ENCODE measurements around the gene VASP. TPM values are rescaled to one million over a fixed set of nuclear protein-coding genes. Genes with fewer than 3 reads are reported as not detected.

Gene VASP
- polyA plus RNA-seq, 1 donor from 2014 or later = 6.1 TPM

GRCh38 chr19:45483033-45483432 lies 24.2 kb upstream of the VASP start:
- Histone ChIP-seq H3K9me2 (ENCODE audit: insufficient read depth, low read length) (no peaks in the 10 kb centered on the region), H3K79me2 (replicated peaks; ENCODE audit: insufficient read depth, low read length) (no peaks in the 10 kb centered on the region), H2AFZ (ENCODE audit: low read depth, low read length) (no peak overlapping the region)

DNA sequence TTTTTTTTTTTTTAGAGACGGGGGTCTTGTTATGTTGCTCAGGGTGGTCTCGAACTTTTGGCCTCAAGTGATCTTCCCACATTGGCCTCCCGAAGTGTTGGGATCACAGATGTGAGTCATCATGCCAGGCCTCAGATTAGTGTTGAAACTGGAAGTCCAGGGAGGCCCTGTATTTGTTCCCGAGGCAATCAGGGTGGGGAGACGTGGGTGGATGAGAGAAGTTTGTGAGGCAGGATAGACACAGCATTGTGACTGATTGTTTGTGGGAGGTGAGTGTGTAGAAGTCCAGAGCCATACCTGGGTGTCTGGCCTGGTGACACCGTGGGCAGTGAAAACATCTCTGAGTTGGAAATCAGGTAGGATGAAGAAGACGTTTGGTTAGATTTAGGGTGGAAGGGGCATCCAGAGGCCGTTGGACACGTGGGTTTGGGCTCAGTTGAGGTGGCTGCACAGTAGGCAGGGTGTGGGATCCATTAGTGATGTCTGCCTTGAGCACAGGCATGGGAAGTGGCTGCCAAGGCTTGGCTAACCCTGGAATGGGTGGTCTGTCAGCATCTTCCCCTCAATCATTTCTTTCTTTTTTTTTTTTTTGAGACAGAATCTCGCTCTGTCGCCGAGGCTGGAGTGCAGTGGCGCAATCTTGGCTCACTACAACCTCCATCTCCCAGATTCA lies 22.9 kb upstream of the VASP start:
- no peak overlapping the region for H3K27ac ChIP-seq (ENCODE audit: low read length)
- H3K9me2 ChIP-seq (ENCODE audit: insufficient read depth, low read length) = no peaks in the 10 kb centered on the region

More at GRCh38 chr19:45483033-45483432, 24.2 kb upstream of the VASP start:
- H4K20me1 ChIP-seq (ENCODE audit: insufficient read depth) = no peaks in the 10 kb centered on the region
- no peak overlapping the region for H3K9ac ChIP-seq (ENCODE audit: low read length)
- no peaks in the 10 kb centered on the region for H3K36me3 ChIP-seq (ENCODE audit: insufficient read depth, low read length)
- H3K27me3 ChIP-seq (ENCODE audit: insufficient read depth, low read depth, low read length) = no peaks in the 10 kb centered on the region
- no peak overlapping the region for H3K4me2 ChIP-seq (ENCODE audit: low read length)
- no peak overlapping the region for H3K4me3 ChIP-seq (ENCODE audit: low read length)
- H3F3A ChIP-seq (ENCODE audit: insufficient read depth, low read length, poor library complexity, severe bottlenecking) = no peaks in the 10 kb centered on the region
- no peak overlapping the region for H3K27ac ChIP-seq (ENCODE audit: low read length)
- H3K9me3 ChIP-seq (ENCODE audit: low read length) = no peaks in the 10 kb centered on the region
- TF ChIP-seq, protein P1, sequence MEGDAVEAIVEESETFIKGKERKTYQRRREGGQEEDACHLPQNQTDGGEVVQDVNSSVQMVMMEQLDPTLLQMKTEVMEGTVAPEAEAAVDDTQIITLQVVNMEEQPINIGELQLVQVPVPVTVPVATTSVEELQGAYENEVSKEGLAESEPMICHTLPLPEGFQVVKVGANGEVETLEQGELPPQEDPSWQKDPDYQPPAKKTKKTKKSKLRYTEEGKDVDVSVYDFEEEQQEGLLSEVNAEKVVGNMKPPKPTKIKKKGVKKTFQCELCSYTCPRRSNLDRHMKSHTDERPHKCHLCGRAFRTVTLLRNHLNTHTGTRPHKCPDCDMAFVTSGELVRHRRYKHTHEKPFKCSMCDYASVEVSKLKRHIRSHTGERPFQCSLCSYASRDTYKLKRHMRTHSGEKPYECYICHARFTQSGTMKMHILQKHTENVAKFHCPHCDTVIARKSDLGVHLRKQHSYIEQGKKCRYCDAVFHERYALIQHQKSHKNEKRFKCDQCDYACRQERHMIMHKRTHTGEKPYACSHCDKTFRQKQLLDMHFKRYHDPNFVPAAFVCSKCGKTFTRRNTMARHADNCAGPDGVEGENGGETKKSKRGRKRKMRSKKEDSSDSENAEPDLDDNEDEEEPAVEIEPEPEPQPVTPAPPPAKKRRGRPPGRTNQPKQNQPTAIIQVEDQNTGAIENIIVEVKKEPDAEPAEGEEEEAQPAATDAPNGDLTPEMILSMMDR (IDR thresholded peaks at IDR 0.05; ENCODE audit: poor library complexity, severe bottlenecking) = no peak
- no peak for TF ChIP-seq TAF1 (IDR thresholded peaks at IDR 0.05; ENCODE audit: low read depth)
- TF ChIP-seq MXI1 (conservative IDR thresholded peaks at IDR 0.05; ENCODE audit: poor library complexity, severe bottlenecking) = no peak
- TF ChIP-seq EP300 (conservative IDR thresholded peaks at IDR 0.05; ENCODE audit: poor library complexity, severe bottlenecking) = no peak
- TF ChIP-seq RAD21 (conservative IDR thresholded peaks at IDR 0.05) = no peak

More for the DNA sequence above, 22.9 kb upstream of the VASP start:
- Histone ChIP-seq H3K9ac (ENCODE audit: low read length) (no peak overlapping the region), H3K4me3 (ENCODE audit: low read length) (no peak overlapping the region), H3K4me2 (ENCODE audit: low read length) (no peak overlapping the region), H2AFZ (ENCODE audit: low read depth, low read length) (no peak overlapping the region), H4K20me1 (ENCODE audit: insufficient read depth) (no peaks in the 10 kb centered on the region), H3K36me3 (ENCODE audit: insufficient read depth, low read length) (no peaks in the 10 kb centered on the region), H3F3A (ENCODE audit: insufficient read depth, low read length, poor library complexity, severe bottlenecking) (no peaks in the 10 kb centered on the region), H3K27me3 (ENCODE audit: insufficient read depth, low read depth, low read length) (no peaks in the 10 kb centered on the region), H3K9me3 (ENCODE audit: low read length) (no peaks in the 10 kb centered on the region), H3K79me2 (replicated peaks; ENCODE audit: insufficient read depth, low read length) (no peaks in the 10 kb centered on the region)
- TF ChIP-seq, protein P1 (IDR thresholded peaks at IDR 0.05; ENCODE audit: poor library complexity, severe bottlenecking) = no peak
- no peak for TF ChIP-seq MXI1 (conservative IDR thresholded peaks at IDR 0.05; ENCODE audit: poor library complexity, severe bottlenecking)
- no peak for TF ChIP-seq RAD21 (conservative IDR thresholded peaks at IDR 0.05)
- no peak for TF ChIP-seq POLR2AphosphoS5 (IDR thresholded peaks at IDR 0.05)
- TF ChIP-seq EP300 (conservative IDR thresholded peaks at IDR 0.05; ENCODE audit: poor library complexity, severe bottlenecking) = no peak
- TF ChIP-seq SMC3 (conservative IDR thresholded peaks at IDR 0.05; ENCODE audit: poor library complexity) = no peak
- no peak for TF ChIP-seq REST (IDR thresholded peaks at IDR 0.05; ENCODE audit: borderline replicate concordance)
- no peak for TF ChIP-seq TAF1 (IDR thresholded peaks at IDR 0.05; ENCODE audit: low read depth)
- TF ChIP-seq EZH2 (IDR thresholded peaks at IDR 0.05; ENCODE audit: borderline replicate concordance, insufficient read depth, low read length, poor library complexity, severe bottlenecking) = no peak
